ENCODE results near the gene MARCHF6.
A peak's percentile ranks its signal among the peaks of the same experiment; 100 is the strongest.
"Not testable (repeated sequence)": the region's sequence is repeated elsewhere in the genome, so short reads cannot be mapped to it uniquely, and the experiment has no call there.

Gene MARCHF6

GRCh38 chr5:10352430-10353240 lies 860 bp upstream of the MARCHF6 start:
- no peak for DNase-seq

- no peak for DNase-seq
Measured at GRCh38 chr5:10354048-10354872, 765 bp downstream of the MARCHF6 start.

GRCh38 chr5:10355071-10355889 lies 1.8 kb downstream of the MARCHF6 start:
- DNase-seq: peak; percentile 82

- no peak for DNase-seq
Measured at GRCh38 chr5:10358999-10359398, 5.5 kb downstream of the MARCHF6 start.

- DNase-seq: no peak
Measured at GRCh38 chr5:10360686-10361085, 7.2 kb downstream of the MARCHF6 start.

- DNase-seq: no peak
Measured at GRCh38 chr5:10363519-10364185, 10.2 kb downstream of the MARCHF6 start.

GRCh38 chr5:10364186-10364689 lies 10.7 kb downstream of the MARCHF6 start:
- no peak for DNase-seq

GRCh38 chr5:10365782-10366181 lies 12.3 kb downstream of the MARCHF6 start:
- peak; percentile 29 for DNase-seq

GRCh38 chr5:10366310-10367272 lies 13.1 kb downstream of the MARCHF6 start:
- DNase-seq: peak; percentile 59

GRCh38 chr5:10367579-10367978 lies 14.1 kb downstream of the MARCHF6 start:
- DNase-seq: peak; percentile 25

GRCh38 chr5:10370931-10371330 lies 17.4 kb downstream of the MARCHF6 start:
- DNase-seq: no peak

- not testable (repeated sequence) for DNase-seq
Measured at GRCh38 chr5:10371369-10371768, 17.9 kb downstream of the MARCHF6 start.

- DNase-seq: no peak
Measured at GRCh38 chr5:10372726-10373709, 19.5 kb downstream of the MARCHF6 start.

- DNase-seq: no peak
Measured at GRCh38 chr5:10374046-10375022, 20.8 kb downstream of the MARCHF6 start.

- not testable (repeated sequence) for DNase-seq
Measured at GRCh38 chr5:10375146-10375545, 21.7 kb downstream of the MARCHF6 start.

- no peak for DNase-seq
Measured at GRCh38 chr5:10376544-10376943, 23.0 kb downstream of the MARCHF6 start.

GRCh38 chr5:10377081-10377480 lies 23.6 kb downstream of the MARCHF6 start:
- DNase-seq: no peak

GRCh38 chr5:10381803-10382202 lies 28.3 kb downstream of the MARCHF6 start:
- no peak for DNase-seq

- DNase-seq: no peak
Measured at GRCh38 chr5:10384483-10384882, 31.0 kb downstream of the MARCHF6 start.

Data from fibroblast of upper back skin (primary cell).